Left ventricle myocardium inferior (tissue), 1 donor: ENCODE data around the gene SLC39A8. TPM values are rescaled to one million over a fixed set of nuclear protein-coding genes. Genes with fewer than 3 reads are reported as not detected.

Experiments used
- DNase-seq: peaks from one replicate; pipeline ENCODE4 v3.0.0-alpha.2; 2020
- H3K27ac ChIP-seq: fragments of 200-600 bp; replicated peaks from 2 replicates; pipeline ENCODE4 v1.8.0; 2021
- H3K27me3 ChIP-seq: fragments of 200-600 bp; 2 replicates; pipeline ENCODE4 v1.8.0; 2021; ENCODE audit warnings: low read depth
- H3K36me3 ChIP-seq: fragments of 200-600 bp; 2 replicates; pipeline ENCODE4 v1.8.0; 2021
- H3K4me1 ChIP-seq: fragments of 200-600 bp; 2 replicates; pipeline ENCODE4 v1.8.0; 2021
- H3K4me3 ChIP-seq: fragments of 200-600 bp; 2 replicates; pipeline ENCODE4 v1.8.0; 2021; ENCODE audit warnings: mild to moderate bottlenecking, moderate library complexity
- H3K9me3 ChIP-seq: fragments of 200-600 bp; replicated peaks from 2 replicates; pipeline ENCODE4 v1.8.0; 2021
- intact Hi-C: fragments of 100-400 bp; cut with micrococcal nuclease; formaldehyde crosslinking; loops from one replicate; pipeline ENCODE4 v1.11.0; 2022
- total RNA-seq: library from RNA; stranded (reverse); fragmentation: NEBNext Ultra II Directional; extraction: Animal tissue kit (Norgen Biotek cat#: 25700); gene quantifications from one replicate; pipeline ENCODE4 v1.2.1, GENCODE V29; 2021
- TF ChIP-seq, protein P1 (sequence below): fragments of 200-600 bp; IDR thresholded peaks from 2 replicates; pipeline ENCODE4 v1.8.0; 2021; ENCODE audit warnings: antibody characterized with exemption, mild to moderate bottlenecking, borderline replicate concordance
- donor health status: DM: no; HTN: yes; CAD: no; lungs with severe emphysema.

Gene SLC39A8
- total RNA-seq, 1 donor from 2014 or later, result 3.5 TPM

DNA sequence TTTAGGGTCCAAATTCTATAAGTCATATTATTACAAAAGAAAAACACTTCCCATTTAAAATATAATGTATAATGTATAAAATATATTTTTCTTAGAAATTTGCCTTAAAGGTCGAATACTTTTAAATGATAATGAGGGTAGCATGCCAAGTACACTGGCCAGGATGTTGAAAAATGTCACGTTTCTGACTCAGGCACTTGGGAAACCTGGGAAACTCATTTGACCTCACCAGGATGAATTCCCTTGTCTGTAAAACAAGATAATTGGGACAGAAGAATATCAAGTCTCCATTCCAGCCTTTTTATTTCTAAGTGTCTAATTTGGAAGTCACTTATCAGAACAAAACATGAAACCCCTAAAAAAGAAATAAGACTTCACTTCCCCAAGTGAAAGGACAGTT lies 3.4 kb upstream of the SLC39A8 start:
- Histone ChIP-seq H3K4me3 (no peak overlapping the region), H3K27ac (no peak overlapping the region)
- TF ChIP-seq, protein P1, sequence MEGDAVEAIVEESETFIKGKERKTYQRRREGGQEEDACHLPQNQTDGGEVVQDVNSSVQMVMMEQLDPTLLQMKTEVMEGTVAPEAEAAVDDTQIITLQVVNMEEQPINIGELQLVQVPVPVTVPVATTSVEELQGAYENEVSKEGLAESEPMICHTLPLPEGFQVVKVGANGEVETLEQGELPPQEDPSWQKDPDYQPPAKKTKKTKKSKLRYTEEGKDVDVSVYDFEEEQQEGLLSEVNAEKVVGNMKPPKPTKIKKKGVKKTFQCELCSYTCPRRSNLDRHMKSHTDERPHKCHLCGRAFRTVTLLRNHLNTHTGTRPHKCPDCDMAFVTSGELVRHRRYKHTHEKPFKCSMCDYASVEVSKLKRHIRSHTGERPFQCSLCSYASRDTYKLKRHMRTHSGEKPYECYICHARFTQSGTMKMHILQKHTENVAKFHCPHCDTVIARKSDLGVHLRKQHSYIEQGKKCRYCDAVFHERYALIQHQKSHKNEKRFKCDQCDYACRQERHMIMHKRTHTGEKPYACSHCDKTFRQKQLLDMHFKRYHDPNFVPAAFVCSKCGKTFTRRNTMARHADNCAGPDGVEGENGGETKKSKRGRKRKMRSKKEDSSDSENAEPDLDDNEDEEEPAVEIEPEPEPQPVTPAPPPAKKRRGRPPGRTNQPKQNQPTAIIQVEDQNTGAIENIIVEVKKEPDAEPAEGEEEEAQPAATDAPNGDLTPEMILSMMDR, result no peak

DNA sequence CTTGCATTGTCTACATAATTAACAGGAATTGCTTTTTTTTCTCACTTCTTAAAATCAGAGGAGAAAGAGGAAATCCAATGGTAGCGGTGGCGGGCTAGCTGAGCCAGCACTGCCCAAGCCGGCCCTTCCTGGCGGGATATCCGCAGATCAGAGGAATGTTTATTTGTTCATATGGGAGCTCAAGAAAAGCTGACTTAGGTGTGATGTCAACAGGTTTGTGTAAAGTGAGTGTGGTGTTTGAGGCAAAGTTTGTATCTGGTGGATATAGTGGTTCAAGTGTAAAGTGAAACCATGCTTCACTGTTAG lies 466 bp upstream of the SLC39A8 start:
- no peak for DNase-seq
- Histone ChIP-seq H3K4me1 (peaks cover 26% of the 10 kb centered on the region), H3K27me3 (no peaks in the 10 kb centered on the region), H3K4me3 (peak overlapping the region; percentile 75), H3K36me3 (no peaks in the 10 kb centered on the region), H3K27ac (peak overlapping the region; percentile 63), H3K9me3 (no peaks in the 10 kb centered on the region)
- TF ChIP-seq, protein P1, result no peak
- intact Hi-C loops, result no loop called here

More for the DNA sequence above, 3.4 kb upstream of the SLC39A8 start:
- H3K27me3 ChIP-seq, result no peaks in the 10 kb centered on the region
- DNase-seq, result no peak
- intact Hi-C loops, result no loop called here
- H3K36me3 ChIP-seq, result no peaks in the 10 kb centered on the region
- peaks cover 25% of the 10 kb centered on the region for H3K4me1 ChIP-seq
- no peaks in the 10 kb centered on the region for H3K9me3 ChIP-seq

DNA sequence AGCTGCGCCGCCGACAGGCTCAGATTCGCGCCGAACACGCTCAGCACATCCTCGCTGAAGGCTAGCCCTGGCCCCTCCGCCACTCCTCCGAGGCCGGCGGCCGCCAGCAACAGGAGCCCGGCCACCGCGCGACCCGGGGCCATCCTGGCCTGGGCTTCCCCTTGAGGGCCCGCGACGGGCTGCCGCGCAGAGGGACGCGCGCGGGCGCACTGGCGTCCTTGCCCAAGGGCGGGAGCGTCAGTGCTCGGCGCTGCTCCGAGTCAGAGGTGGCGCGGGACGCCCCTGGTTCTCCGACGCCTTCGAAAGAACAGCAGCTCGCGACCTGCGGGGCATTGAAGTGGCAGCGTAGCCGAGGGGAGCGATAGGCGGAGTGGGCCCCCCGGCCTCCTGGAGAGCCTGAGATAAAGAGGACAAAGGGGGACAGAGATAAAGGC lies 745 bp downstream of the SLC39A8 start:
- no peaks in the 10 kb centered on the region for H3K27me3 ChIP-seq
- peaks cover 26% of the 10 kb centered on the region for H3K4me1 ChIP-seq
- no peaks in the 10 kb centered on the region for H3K9me3 ChIP-seq
- H3K36me3 ChIP-seq, result no peaks in the 10 kb centered on the region
- H3K4me3 ChIP-seq, result peak overlapping the region; percentile 75
- peak; percentile 53 for DNase-seq
- TF ChIP-seq, protein P1, result no peak
- H3K27ac ChIP-seq, result peak overlapping the region; percentile 63
- intact Hi-C loops, result no loop called here

DNA sequence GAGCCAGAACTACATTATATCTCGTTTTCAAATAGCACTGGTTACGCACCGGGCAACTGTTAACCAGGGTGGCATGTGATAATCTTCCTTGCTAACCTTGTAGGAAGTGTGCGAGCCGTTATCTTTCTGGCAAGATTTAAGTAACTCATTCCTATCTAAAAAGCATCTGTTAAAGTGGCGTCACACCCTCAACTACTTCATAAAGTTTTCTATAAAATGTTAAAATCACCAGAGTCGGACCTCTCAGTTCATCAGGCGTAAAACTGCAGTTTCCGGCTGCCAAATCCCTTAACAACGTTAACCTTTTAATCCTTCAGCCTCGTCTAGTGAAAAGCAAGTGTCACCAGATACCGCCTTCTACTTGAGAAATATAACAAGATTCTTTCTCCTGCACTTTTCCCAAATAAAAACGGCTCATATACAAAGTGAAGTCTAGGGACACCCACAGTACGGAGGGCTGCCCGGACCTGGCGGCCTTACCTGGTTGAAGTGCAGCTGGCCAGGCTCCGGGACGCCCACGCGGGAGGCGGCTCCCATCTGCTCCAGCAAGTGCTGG lies 1.2 kb downstream of the SLC39A8 start:
- intact Hi-C loops, result no loop called here
- H3K4me1 ChIP-seq, result peaks cover 26% of the 10 kb centered on the region
- DNase-seq, result no peak

DNA sequence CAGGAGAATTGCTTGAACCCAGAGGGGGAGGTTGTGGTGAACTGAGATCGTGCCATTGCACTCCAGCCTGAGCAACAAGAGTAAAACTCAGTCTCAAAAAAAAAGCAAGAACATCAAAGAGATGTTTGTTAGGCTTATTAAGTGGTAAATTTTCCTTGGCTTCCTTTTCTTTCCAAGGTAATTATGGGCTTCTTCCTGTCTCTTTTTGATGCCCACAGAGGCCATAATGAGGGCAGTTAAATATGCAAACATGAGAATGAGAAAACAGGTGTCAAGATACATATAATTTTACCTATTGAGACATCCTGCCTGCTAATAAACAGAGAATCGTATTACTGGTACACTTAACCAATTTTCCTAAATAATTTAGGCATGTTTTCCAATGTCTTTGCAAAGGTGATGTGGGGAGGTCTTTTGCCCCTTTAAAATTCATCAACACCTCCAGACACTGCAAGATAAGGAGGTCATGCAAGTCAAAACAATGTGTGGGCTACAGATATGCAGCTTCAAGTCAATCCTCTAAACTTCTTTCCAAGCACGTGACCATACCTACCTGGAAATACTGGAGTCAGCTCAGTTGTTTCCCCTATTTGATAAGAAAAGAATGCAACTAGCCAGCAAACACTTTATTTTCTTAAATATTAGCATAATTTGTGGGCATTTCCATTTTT lies 2.7 kb downstream of the SLC39A8 start:
- Histone ChIP-seq H3K27me3 (no peaks in the 10 kb centered on the region), H3K4me1 (peaks cover 26% of the 10 kb centered on the region), H3K36me3 (no peaks in the 10 kb centered on the region), H3K9me3 (no peaks in the 10 kb centered on the region), H3K4me3 (no peak overlapping the region), H3K27ac (no peak overlapping the region)
- no peak for DNase-seq
- intact Hi-C loops, result no loop called here
- TF ChIP-seq, protein P1, result no peak

More for the DNA sequence above, 1.2 kb downstream of the SLC39A8 start:
- TF ChIP-seq, protein P1, result no peak
- Histone ChIP-seq H3K4me3 (peak overlapping the region; percentile 75), H3K27me3 (no peaks in the 10 kb centered on the region), H3K36me3 (no peaks in the 10 kb centered on the region), H3K27ac (peak overlapping the region; percentile 63), H3K9me3 (no peaks in the 10 kb centered on the region)
